ENCODE data around the gene METTL13. TPM values are rescaled to one million over a fixed set of nuclear protein-coding genes. Genes with fewer than 3 reads are reported as not detected.

The METTL13 gene
- total RNA-seq, 4 donors from 2014 or later: 17.5 to 20.9 (median 20.0) TPM

DNA sequence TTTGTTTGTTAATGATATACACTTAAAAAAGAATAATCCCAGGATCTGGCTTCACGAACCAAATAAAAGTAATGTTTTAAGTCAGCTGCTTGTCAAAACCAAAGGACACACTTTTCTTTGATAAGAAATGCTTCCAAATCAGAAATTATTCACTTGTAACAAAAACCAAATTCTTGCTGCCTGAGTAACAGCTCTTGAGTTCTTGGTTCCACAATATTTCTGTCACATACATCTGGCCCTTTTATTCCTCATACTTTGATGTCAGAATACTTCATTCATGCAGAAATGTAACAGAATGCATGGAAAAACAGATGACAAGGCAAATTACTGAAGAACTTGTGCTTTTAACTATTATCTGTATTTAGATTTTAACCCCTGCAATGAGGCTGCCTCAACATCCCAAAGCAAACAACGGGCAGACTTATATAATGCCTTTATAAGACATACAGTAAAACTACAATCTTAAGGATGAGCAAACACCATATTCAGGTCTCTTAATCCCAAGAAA lies 41.0 kb upstream of the METTL13 start:
- DNase-seq (ENCODE audit: extremely low spot score): no peak
- H3K27me3 ChIP-seq: no peaks in the 10 kb centered on the region
- peak overlapping the region; percentile 85 to 93 (median 90) for H3K4me3 ChIP-seq
- intact Hi-C loops (cut with DNase I): no loop called here
- peaks cover 28 to 50% (median 36%) of the 10 kb centered on the region in 4 donors for H3K4me1 ChIP-seq
- TF ChIP-seq EP300 (IDR thresholded peaks at IDR 0.05) (no peak), POLR2A (IDR thresholded peaks at IDR 0.05; ENCODE audit: low read depth) (no peak)
- TF ChIP-seq, protein P1, sequence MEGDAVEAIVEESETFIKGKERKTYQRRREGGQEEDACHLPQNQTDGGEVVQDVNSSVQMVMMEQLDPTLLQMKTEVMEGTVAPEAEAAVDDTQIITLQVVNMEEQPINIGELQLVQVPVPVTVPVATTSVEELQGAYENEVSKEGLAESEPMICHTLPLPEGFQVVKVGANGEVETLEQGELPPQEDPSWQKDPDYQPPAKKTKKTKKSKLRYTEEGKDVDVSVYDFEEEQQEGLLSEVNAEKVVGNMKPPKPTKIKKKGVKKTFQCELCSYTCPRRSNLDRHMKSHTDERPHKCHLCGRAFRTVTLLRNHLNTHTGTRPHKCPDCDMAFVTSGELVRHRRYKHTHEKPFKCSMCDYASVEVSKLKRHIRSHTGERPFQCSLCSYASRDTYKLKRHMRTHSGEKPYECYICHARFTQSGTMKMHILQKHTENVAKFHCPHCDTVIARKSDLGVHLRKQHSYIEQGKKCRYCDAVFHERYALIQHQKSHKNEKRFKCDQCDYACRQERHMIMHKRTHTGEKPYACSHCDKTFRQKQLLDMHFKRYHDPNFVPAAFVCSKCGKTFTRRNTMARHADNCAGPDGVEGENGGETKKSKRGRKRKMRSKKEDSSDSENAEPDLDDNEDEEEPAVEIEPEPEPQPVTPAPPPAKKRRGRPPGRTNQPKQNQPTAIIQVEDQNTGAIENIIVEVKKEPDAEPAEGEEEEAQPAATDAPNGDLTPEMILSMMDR (IDR thresholded peaks at IDR 0.05): no peak
- H3K36me3 ChIP-seq: peaks cover 14 to 29% (median 22%) of the 10 kb centered on the region in 4 donors
- H3K27ac ChIP-seq (replicated peaks in 1 of 4): peak overlapping the region in 2 of 4 donors; percentile 96 to 98
- no peaks in the 10 kb centered on the region for H3K9me3 ChIP-seq
- WGBS: 60% methylated on average over 2 of the region's 2 CpGs

DNA sequence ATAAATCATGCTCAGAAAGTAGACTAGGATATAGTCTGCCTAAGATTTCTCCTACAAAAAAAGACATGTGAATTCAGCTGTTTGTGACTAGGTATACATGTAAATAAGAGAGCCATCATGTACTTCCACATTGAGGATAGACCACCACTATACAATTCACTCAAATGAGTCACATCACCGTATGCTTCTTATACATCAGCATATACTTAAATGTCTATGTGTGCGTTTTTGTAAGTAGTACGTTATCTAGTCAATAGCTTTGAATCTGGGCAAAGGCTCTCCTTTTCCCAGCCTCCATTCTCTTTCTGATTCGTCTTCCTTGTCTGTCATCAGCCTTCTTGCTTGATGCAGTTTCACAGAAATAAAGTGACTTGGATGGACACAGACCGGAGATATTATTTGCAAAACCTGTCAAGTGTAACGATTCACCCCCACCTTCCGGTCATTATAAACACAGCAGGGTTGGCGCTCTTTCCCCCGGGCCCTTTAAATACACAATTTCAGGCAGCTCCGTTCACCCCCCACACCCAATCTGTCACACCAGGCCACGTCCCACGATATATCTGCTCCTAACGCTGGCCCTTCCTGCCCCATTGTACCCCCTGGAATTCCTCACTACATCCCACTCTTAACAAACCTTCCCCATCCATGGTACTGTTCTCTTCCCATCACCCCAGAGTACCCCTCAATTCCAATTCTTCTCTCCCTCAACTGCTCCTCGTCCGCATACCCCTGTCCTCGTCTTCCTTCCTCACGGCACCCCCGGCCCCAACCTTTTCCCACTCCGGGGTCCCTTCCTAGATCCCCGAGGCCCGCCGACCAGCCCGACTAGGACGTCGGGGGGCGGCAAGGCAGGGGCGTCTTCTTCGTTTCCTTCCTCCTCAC lies 40.2 kb upstream of the METTL13 start:
- Histone ChIP-seq H3K4me3 (peak overlapping the region; percentile 85 to 93 (median 90)), H3K27me3 (no peaks in the 10 kb centered on the region), H3K9me3 (no peaks in the 10 kb centered on the region), H3K27ac (replicated peaks in 1 of 4) (peak overlapping the region; percentile 96 to 98 (median 97)), H3K4me1 (peaks cover 28 to 45% (median 36%) of the 10 kb centered on the region in 4 donors), H3K36me3 (peaks cover 10 to 21% (median 16%) of the 10 kb centered on the region in 4 donors)
- TF ChIP-seq EP300 (IDR thresholded peaks at IDR 0.05): no peak
- TF ChIP-seq, protein P1 (IDR thresholded peaks at IDR 0.05): peak in 2 of 3 experiments; percentile 24 to 40
- no peak for TF ChIP-seq POLR2A (IDR thresholded peaks at IDR 0.05; ENCODE audit: low read depth)
- peak; percentile 93 for DNase-seq (ENCODE audit: extremely low spot score)
- under 1% methylated on average over 28 of the region's 28 CpGs for WGBS
- intact Hi-C loops (cut with DNase I): no loop called here

DNA sequence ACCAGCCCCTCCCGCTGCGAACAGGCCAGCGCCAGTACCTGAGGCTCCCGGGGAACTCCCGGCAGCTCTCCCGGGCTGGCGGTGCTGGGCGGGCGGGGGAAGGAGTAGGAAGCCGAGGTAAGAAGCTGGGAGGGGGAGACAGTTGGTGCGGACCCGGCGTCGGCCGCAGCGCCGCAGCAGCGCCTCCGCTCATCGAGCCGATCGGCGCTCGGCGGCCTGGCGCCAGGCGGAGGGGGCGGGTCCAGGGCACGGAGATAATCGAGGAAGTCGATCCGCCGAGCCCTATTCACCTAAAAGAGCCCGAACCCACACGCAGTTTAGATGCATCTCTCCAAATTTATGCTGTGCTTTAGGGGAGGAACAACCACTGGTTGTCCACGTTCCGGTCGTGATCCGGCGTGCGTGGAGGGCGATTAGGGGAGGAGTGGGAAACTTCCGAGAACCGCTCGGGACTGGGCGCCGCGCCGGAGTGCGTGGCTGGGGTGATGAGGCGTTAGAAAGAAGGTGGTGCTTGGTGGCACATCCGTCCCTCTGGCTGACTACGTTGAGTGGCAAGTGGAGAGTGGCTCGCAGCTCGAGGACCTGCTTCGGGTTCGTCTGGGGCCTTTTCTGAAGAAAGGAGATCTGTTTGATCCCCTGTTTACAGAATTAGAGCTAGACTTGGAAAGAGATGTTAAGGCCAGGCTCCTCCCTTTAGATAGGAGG lies 39.4 kb upstream of the METTL13 start, which contains the start of gene VAMP4:
Gene VAMP4 (minus strand): TSS at position 194 of the 705 bp plus-strand sequence. CDS start 3,651 bp downstream, outside the sequence.
- Histone ChIP-seq H3K27me3 (no peaks in the 10 kb centered on the region), H3K4me3 (peak within 1 kb of the TSS; percentile 85 to 93 (median 90)), H3K9me3 (no peaks in the 10 kb centered on the region), H3K27ac (replicated peaks in 1 of 4) (peak within 1 kb of the TSS; percentile 96 to 98 (median 97)), H3K36me3 (peaks cover 2 to 13% (median 9%) of the 10 kb centered on the region in 4 donors), H3K4me1 (peaks cover 28 to 44% (median 36%) of the 10 kb centered on the region in 4 donors)
- intact Hi-C loops (cut with DNase I): loop anchor here (2.0 kb wide), 1 partner anchor 39 kb away; the partner anchor contains the start of gene METTL13
- 2% methylated on average over 43 of the region's 57 CpGs for WGBS
- TF ChIP-seq POLR2AphosphoS5 (IDR thresholded peaks at IDR 0.05) (peak; percentile 94 to 99), POLR2A (IDR thresholded peaks at IDR 0.05; ENCODE audit: low read depth) (peak; percentile 88), EP300 (IDR thresholded peaks at IDR 0.05) (no peak)
- peak; percentile 96 for DNase-seq (ENCODE audit: extremely low spot score)

DNA sequence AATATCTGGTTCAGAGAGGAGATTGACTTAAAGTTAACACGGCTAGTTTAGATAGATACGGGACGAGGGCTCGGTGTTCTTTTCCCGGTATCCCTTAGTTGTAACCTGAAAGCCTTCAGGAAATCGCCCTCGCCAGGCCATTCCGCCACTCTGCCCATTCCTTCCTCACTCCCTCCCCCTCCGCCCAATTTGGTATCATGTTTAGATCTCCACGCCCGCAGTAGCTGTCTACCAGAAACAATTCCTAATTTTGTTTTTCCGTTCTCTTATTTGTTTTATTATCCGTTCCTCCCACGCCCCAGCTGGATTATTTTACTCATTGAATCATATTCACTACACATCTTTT lies 38.9 kb upstream of the METTL13 start:
- Histone ChIP-seq H3K36me3 (peaks cover 0 to 7% (median 5%) of the 10 kb centered on the region in 4 donors), H3K9me3 (no peaks in the 10 kb centered on the region), H3K27me3 (no peaks in the 10 kb centered on the region), H3K4me1 (peaks cover 28 to 44% (median 36%) of the 10 kb centered on the region in 4 donors), H3K27ac (replicated peaks in 1 of 4) (peak overlapping the region; percentile 96 to 98 (median 97)), H3K4me3 (peak overlapping the region; percentile 85 to 93 (median 90))
- WGBS: under 1% methylated on average over 14 of the region's 14 CpGs
- intact Hi-C loops (cut with DNase I): loop anchor here (2.0 kb wide), 1 partner anchor 38 kb away; the partner anchor contains the start of gene METTL13
- no peak for TF ChIP-seq POLR2AphosphoS5 (IDR thresholded peaks at IDR 0.05)
- no peak for TF ChIP-seq POLR2A (IDR thresholded peaks at IDR 0.05; ENCODE audit: low read depth)
- TF ChIP-seq, protein P1 (IDR thresholded peaks at IDR 0.05): no peak
- TF ChIP-seq EP300 (IDR thresholded peaks at IDR 0.05): no peak
- DNase-seq (ENCODE audit: extremely low spot score): no peak

All from esophagus muscularis mucosa (tissue), 4 donors.